Measurements from ENCODE around the gene SPRY1. TPM values are rescaled to one million over a fixed set of nuclear protein-coding genes. Genes with fewer than 3 reads are reported as not detected.

Gene SPRY1
- total RNA-seq, 2 donors from 2014 or later, result 9.8 to 76.0 TPM

DNA sequence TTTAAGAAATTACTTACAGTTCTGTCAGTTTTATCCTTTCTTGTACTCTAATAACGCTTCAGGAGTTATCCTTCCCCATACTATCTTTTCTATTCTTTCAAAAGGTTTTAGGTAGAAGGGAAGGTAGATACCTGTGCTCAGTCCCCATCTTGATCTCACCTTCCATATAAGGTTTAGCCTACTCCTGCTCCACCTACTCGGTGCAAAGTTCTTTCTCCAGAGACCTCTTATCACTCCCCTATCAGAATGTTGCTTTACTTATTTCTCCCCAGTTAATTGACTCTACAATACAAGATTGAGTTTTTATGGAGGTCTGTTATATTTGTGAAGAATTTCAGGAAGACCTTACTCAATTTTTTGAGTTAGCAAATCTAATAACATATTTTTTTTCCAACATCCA is 33.9 kb downstream of the SPRY1 start:
- Mint-ChIP-seq H3K4me1 (no peaks in the 10 kb centered on the region), H3K36me3 (ENCODE audit: low read depth) (no peaks in the 10 kb centered on the region), H3K4me3 (no peak overlapping the region), H3K27me3 (no peaks in the 10 kb centered on the region), H3K9me3 (peaks cover 4% of the 10 kb centered on the region), H3K27ac (no peak overlapping the region)
- ATAC-seq (replicated peaks), result no peak

DNA sequence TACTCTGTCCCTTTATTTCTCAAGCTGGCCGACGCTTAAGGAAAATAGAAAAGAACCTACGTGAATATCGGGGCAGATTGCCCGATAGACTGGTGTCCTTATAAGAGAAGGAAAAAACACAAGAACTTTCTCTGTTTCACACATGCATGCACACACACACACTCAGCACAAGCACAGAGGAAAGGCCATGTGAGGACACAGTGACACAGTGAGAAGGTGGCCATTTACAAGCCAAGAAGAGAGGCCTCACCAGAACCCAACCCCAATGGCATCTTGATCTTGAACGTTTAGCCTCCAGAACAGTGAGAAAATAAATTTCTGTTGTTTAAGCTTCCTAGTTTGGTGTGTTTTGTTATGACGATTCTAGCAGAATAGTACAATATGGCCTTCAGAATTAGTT is 37.0 kb downstream of the SPRY1 start:
- Mint-ChIP-seq H3K4me1 (no peaks in the 10 kb centered on the region), H3K9me3 (peaks cover 4% of the 10 kb centered on the region), H3K36me3 (ENCODE audit: low read depth) (no peaks in the 10 kb centered on the region), H3K27ac (no peak overlapping the region), H3K4me3 (no peak overlapping the region), H3K27me3 (no peaks in the 10 kb centered on the region)
- no peak for ATAC-seq (replicated peaks)

DNA sequence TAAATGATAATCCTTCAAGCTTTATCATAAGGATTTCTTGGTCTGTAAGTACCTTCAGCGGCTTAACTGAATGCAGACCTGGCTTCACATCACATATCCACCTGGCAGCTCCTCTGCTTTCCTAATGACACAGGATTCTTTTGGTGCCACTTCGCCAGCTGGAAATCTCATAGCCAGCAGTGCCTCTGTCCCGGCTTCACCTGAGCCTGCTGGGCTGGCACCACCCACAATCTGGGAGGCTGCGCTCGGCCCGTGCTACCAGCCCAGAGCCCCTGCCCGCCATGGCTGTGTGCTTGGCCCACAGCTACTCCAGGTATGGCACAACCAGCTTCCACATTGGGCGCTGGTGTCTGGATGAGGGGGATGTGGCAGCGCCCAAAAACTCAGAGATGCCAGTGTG is 37.4 kb downstream of the SPRY1 start:
- no peak overlapping the region for H3K4me3 Mint-ChIP-seq
- no peaks in the 10 kb centered on the region for H3K27me3 Mint-ChIP-seq
- no peaks in the 10 kb centered on the region for H3K4me1 Mint-ChIP-seq
- no peak overlapping the region for H3K27ac Mint-ChIP-seq
- no peaks in the 10 kb centered on the region for H3K36me3 Mint-ChIP-seq (ENCODE audit: low read depth)
- H3K9me3 Mint-ChIP-seq, result peaks cover 4% of the 10 kb centered on the region
- no peak for ATAC-seq (replicated peaks)

DNA sequence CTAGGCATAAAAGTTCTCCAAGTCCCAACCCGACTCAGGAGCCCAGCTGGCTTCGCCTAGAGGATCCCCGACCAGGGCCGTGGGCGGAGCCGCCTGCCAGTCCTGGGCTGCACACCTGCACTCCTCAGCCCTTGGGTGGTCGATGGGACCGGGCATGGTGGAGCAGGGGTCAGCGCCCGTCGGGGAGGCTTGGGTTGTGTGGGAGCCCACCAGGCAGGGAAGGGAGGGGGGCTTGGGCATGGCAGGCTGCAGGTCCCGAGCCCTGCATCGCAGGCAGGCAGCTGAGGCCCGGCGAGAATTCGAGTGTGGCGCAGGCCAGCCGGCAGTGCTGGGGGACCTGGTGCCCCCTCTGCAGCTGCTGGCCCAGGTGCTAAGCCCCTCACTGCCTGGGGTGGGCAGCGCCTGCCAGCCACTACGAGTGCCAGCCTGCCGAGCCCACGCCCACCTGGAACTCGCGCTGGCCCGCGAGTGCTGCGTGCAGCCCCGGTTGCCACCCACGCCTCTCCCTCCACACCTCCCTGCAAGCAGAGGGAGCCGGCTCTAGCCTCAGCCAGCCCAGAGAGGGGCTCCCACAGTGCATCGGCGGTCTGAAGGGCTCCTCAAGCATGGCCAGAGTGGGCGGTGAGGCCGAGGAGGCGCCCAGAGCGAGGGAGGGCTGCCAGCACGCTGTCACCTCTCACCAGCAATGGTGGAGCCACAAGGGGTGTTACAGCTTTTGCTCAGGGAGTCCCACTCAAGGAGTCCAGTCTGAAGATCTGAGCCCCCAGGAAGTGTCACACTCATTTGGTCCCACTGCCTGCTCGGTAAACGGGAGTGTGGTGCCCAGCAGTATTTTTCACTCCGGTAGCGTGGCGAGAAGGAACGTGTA is 38.9 kb downstream of the SPRY1 start:
- no peaks in the 10 kb centered on the region for H3K27me3 Mint-ChIP-seq
- H3K27ac Mint-ChIP-seq, result no peak overlapping the region
- no peak for ATAC-seq (replicated peaks)

DNA sequence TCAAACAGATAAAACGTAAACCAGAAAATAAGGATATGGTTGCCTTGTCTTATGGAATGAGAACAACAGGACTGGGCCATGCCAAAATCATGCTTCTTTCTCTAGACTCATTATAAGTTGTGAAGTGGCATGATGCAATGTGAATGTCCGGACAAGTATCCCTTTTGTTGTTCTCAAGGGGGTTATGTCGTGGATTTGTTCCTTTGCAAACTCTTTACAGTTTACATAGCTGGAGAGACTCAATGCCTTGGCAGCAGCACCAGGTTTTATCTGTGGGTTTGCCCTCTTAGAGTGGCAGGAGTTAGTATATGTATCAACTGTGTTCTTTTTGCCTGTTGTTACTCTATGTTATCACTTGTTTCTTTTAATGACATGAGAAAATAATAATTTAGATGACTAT is 41.4 kb downstream of the SPRY1 start:
- no peak overlapping the region for H3K4me3 Mint-ChIP-seq
- H3K4me1 Mint-ChIP-seq, result no peaks in the 10 kb centered on the region
- H3K27me3 Mint-ChIP-seq, result no peaks in the 10 kb centered on the region

More for the DNA sequence above, 38.9 kb downstream of the SPRY1 start:
- Mint-ChIP-seq H3K9me3 (no peaks in the 10 kb centered on the region), H3K4me3 (no peak overlapping the region), H3K4me1 (no peaks in the 10 kb centered on the region), H3K36me3 (ENCODE audit: low read depth) (no peaks in the 10 kb centered on the region)

DNA sequence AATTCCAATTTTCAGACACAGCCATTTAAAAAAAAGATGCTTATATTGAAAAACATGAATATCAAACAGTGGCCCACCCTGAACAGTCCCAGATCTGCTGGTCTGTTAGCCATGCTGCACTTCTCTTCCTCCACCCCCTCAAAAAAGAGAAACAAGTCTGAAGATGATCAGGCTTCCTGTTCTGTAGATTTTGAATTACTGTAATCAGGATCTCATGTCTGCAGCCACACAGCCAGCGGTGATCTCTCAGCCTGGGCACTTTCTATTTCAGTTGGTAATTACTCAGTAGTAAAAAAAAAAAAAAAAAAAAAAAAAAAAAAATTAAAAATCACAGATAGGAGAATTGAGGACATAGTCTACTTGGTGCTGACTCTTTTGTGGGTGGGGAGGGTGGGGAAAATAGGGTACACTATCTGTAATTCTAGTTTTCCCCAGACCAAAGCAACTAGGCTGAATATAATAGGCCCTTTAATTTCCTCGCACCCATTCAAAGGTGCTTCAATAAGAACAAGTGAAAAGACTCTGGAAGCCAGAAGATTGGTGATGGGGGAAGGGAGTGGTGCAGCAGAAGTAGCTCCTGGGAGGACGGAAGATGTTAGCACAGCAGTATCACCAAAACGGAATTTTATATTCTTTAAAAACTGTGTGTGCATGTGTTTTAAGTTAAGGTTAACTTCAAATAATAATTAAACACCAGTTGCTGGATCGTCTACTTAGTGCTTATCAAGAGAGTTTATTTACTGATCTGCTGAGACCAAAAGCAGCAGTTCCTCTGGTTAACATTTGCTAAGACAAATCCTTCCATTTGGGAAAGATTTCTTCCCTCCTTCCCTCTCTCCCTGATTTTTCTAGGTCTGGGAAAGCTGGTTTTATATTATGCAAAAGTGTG is 47.0 kb downstream of the SPRY1 start:
- no peaks in the 10 kb centered on the region for H3K9me3 Mint-ChIP-seq
- peak overlapping the region; percentile 18 for H3K27ac Mint-ChIP-seq
- ATAC-seq (replicated peaks), result peak; percentile 92
- H3K4me3 Mint-ChIP-seq, result peak overlapping the region; percentile 61
- H3K27me3 Mint-ChIP-seq, result no peaks in the 10 kb centered on the region
- H3K4me1 Mint-ChIP-seq, result peaks cover 15% of the 10 kb centered on the region
- H3K36me3 Mint-ChIP-seq (ENCODE audit: low read depth), result no peaks in the 10 kb centered on the region

More for the DNA sequence above, 41.4 kb downstream of the SPRY1 start:
- H3K36me3 Mint-ChIP-seq (ENCODE audit: low read depth), result no peaks in the 10 kb centered on the region
- ATAC-seq (replicated peaks), result no peak
- no peak overlapping the region for H3K27ac Mint-ChIP-seq
- H3K9me3 Mint-ChIP-seq, result no peaks in the 10 kb centered on the region

DNA sequence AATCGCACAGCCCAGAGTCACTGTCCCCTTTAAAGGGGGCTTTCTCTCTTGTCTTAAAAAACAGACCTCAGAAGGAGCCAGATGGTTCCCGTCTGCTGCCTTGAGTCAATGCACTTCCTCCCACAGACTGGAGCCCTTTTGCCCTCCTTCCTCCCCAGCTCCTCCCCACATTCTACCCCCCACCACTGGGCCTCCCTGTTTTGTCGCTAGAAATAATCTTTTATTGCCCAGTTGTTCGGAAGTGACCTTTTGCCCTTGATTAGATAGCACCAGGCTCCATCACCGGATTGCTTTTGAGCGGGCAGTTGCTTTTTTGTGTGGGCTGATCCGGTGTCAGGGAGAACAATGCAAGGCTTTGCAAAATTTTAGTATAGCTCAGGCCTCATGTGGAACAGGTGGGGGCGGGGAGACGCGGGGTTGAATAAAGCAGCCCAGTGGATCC is 47.7 kb downstream of the SPRY1 start:
- H3K36me3 Mint-ChIP-seq (ENCODE audit: low read depth), result no peaks in the 10 kb centered on the region
- H3K4me1 Mint-ChIP-seq, result peaks cover 16% of the 10 kb centered on the region
- no peaks in the 10 kb centered on the region for H3K27me3 Mint-ChIP-seq
- peak overlapping the region; percentile 61 for H3K4me3 Mint-ChIP-seq
- ATAC-seq (replicated peaks), result peak; percentile 72
- peak overlapping the region; percentile 18 for H3K27ac Mint-ChIP-seq
- H3K9me3 Mint-ChIP-seq, result no peaks in the 10 kb centered on the region

DNA sequence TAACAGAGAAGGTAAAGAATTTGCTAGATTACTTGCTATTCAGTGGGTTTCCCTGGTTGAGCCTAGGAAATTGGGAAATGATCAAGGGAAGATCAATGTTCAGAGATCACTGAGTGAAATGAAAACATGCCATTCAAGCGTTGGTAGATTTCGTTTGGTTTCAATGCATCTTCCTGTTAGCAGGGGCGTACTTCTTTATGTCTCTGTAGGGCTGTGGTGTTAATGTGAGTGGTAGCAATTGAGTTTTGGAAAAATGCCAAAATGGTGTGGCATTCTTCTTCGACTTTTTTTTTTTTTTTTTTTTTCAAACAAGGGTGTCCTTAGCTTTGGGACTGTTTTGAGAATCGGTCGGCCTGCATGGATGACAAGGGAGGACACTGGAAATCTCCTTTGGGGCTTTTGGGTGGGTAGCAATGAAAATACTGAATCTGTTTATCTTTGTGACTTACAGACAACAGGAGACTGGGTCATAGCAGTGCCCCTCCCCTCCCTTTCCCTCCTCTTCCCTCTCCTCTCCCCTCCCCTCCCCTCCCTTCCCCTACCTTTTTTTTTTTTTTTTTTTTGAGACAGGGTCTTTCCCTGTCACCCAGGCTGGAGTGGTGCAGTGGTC is 50.4 kb downstream of the SPRY1 start:
- H3K4me3 Mint-ChIP-seq, result no peak overlapping the region
- no peaks in the 10 kb centered on the region for H3K9me3 Mint-ChIP-seq
- no peak overlapping the region for H3K27ac Mint-ChIP-seq
- no peak for ATAC-seq (replicated peaks)
- H3K36me3 Mint-ChIP-seq (ENCODE audit: low read depth), result no peaks in the 10 kb centered on the region
- no peaks in the 10 kb centered on the region for H3K27me3 Mint-ChIP-seq
- peaks cover 18% of the 10 kb centered on the region for H3K4me1 Mint-ChIP-seq

DNA sequence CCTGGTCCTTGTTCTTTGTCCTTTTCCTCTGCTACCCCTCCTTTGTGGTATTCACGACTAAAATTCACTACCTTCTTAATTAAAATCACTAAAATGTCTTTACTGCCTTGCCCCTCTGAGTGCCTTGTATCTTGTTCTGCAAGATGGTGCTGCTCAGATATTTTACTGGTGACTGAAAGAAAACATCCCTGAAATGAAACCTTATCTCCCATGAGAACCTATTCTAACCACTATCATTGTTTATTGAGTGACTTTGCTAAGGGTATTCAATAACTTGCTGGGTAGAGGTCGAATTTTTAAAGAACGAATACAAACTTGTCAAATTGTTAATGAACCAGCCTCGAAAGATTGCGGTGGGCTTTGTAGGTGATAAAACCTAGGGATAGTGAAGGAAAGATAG is 52.8 kb downstream of the SPRY1 start:
- Mint-ChIP-seq H3K27me3 (no peaks in the 10 kb centered on the region), H3K4me1 (peaks cover 10% of the 10 kb centered on the region), H3K9me3 (no peaks in the 10 kb centered on the region), H3K36me3 (ENCODE audit: low read depth) (no peaks in the 10 kb centered on the region), H3K27ac (no peak overlapping the region), H3K4me3 (no peak overlapping the region)
- ATAC-seq (replicated peaks), result no peak

DNA sequence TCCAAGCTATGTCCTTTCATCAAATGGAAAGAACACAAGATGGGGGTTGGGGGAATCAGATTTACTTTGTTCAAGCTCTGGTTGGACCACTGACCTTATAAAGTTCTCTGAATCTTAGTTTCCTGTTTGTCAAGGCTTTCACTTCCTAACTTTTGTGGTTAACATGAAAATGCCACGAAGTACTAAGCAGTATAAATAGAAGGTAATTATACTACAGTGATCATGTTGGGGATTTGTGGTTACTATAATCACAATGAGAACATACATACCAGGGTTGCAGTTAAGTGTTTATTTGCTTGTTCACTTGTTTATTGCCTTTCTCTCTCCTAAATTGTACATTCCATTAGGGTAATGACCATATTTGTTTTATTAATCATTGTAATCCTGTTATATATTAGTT is 53.2 kb downstream of the SPRY1 start:
- H3K36me3 Mint-ChIP-seq (ENCODE audit: low read depth), result no peaks in the 10 kb centered on the region
- peak; percentile 44 for ATAC-seq (replicated peaks)
- no peak overlapping the region for H3K27ac Mint-ChIP-seq
- H3K4me1 Mint-ChIP-seq, result peaks cover 7% of the 10 kb centered on the region
- H3K27me3 Mint-ChIP-seq, result no peaks in the 10 kb centered on the region
- no peaks in the 10 kb centered on the region for H3K9me3 Mint-ChIP-seq
- no peak overlapping the region for H3K4me3 Mint-ChIP-seq

DNA sequence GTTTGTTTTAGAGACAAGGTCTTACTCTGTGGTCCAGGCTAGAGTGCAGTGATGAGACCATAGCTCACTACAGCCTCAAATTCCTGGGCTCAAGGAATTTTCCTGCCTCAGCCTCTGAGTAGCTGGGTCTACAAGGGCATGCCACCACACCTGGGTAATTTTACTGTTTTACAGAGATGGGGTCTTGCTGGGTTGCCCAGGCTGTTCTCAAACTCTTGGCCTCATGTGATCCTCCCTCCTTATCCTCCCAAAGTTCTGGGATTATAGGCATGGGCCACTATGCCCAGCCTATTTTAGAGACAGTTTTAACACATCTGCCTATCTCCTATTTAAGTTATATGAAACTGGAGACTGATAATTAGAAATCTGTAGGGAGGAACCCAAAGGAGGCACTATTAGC is 53.8 kb downstream of the SPRY1 start:
- no peak for ATAC-seq (replicated peaks)
- H3K4me3 Mint-ChIP-seq, result no peak overlapping the region
- no peaks in the 10 kb centered on the region for H3K9me3 Mint-ChIP-seq
- H3K4me1 Mint-ChIP-seq, result peaks cover 7% of the 10 kb centered on the region
- H3K27me3 Mint-ChIP-seq, result no peaks in the 10 kb centered on the region
- H3K27ac Mint-ChIP-seq, result no peak overlapping the region
- H3K36me3 Mint-ChIP-seq (ENCODE audit: low read depth), result no peaks in the 10 kb centered on the region

DNA sequence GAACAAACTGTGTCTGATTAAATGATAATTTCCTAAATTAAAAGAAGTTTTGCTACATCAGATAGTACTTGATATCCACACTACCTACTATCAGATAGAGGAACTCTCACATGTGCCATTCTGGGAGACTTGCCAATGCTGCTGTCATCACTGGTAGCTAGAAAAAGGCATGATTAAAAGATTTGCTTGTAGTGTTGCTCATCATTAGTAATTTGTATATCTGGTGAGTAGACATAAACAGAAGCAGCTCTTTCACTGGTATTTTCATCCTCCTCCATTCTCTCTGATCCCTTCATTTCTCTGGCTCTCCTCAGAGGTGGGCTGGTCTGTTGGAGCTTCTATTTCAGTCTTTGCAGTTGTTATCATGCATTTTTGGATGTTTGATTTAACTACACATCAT is 56.0 kb downstream of the SPRY1 start:
- H3K36me3 Mint-ChIP-seq (ENCODE audit: low read depth), result no peaks in the 10 kb centered on the region
- ATAC-seq (replicated peaks), result peak; percentile 38
- H3K27me3 Mint-ChIP-seq, result no peaks in the 10 kb centered on the region
- H3K4me1 Mint-ChIP-seq, result peaks cover 4% of the 10 kb centered on the region
- H3K9me3 Mint-ChIP-seq, result no peaks in the 10 kb centered on the region
- H3K4me3 Mint-ChIP-seq, result no peak overlapping the region
- no peak overlapping the region for H3K27ac Mint-ChIP-seq

DNA sequence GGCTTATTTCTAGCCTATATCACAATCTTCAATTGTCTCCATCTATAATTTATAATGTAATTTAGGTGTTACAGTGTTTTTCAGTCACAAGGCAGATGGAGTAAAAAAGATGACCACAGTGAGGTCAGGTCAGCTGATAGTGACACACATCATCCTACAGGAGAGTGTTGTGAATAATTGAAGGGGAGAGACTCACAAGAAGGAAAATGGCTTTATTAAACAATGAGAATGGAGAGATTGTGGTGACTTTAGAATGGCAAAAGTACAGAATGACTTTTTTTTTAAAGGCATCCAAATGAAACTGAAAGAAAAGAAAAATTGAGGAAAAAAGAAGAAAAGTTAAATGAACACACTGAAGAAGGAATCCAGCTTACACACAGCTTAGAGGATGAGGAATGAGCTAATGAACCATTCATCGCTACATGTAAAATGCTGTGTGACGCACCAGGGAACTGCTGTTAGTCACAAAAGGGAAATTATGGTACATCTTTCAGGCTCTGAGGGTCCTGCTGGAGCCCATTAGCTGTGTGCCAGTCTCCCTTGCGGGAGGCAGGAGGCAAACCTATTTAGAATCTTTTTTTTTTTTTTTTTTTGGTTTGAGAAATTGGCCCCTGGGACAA is 56.6 kb downstream of the SPRY1 start:
- Mint-ChIP-seq H3K27ac (no peak overlapping the region), H3K4me3 (no peak overlapping the region), H3K36me3 (ENCODE audit: low read depth) (no peaks in the 10 kb centered on the region), H3K27me3 (no peaks in the 10 kb centered on the region), H3K4me1 (peaks cover 4% of the 10 kb centered on the region), H3K9me3 (no peaks in the 10 kb centered on the region)
- ATAC-seq (replicated peaks), result no peak
